Spleen (tissue), 13 donors: ENCODE data around the gene UMPS. TPM values are rescaled to one million over a fixed set of nuclear protein-coding genes. Genes with fewer than 3 reads are reported as not detected.
A peak's percentile ranks its signal among the peaks of the same experiment; 100 is the strongest.

Experiments
- DNase-seq: peaks from one replicate; pipeline ENCODE4 v3.0.0-alpha.2; 2020
- H3K27ac ChIP-seq, 8 donors: fragments of 200-600 bp; sonication (generic) in 7 of 8; 1 replicate in 4 of 8; 2 replicates in 4 of 8; pipeline versions ENCODE4 v1.5.0 to v1.8.0; 2016 to 2021; ENCODE audit warnings: inconsistent platforms in 4 of 8, mild to moderate bottlenecking in 4 of 8, moderate library complexity in 1 of 8
- H3K27me3 ChIP-seq, 7 donors: fragments of 200-600 bp; sonication (generic) in 6 of 7; replicated peaks in 1 of 7; 1 replicate in 4 of 7; 2 replicates in 3 of 7; pipeline versions ENCODE4 v1.5.0 to v1.8.0; 2016 to 2021; ENCODE audit warnings: inconsistent platforms in 3 of 7, mild to moderate bottlenecking in 1 of 7
- H3K36me3 ChIP-seq, 6 donors: fragments of 200-600 bp; sonication (generic) in 5 of 6; 1 replicate in 4 of 6; 2 replicates in 2 of 6; pipeline versions ENCODE4 v1.5.0 to v1.8.0; 2016 to 2021; ENCODE audit warnings: inconsistent platforms in 2 of 6
- H3K4me1 ChIP-seq, 6 donors: fragments of 200-600 bp; sonication (generic) in 5 of 6; 1 replicate in 3 of 6; 2 replicates in 3 of 6; pipeline versions ENCODE4 v1.5.0 to v1.8.0; 2016 to 2021; ENCODE audit warnings: inconsistent platforms in 3 of 6
- H3K4me3 ChIP-seq, 8 donors: fragments of 200-600 bp; sonication (generic) in 7 of 8; 1 replicate in 4 of 8; 2 replicates in 4 of 8; pipeline versions ENCODE4 v1.5.0 to v1.8.0; 2016 to 2021; ENCODE audit warnings: inconsistent platforms in 4 of 8, mild to moderate bottlenecking in 4 of 8, moderate library complexity in 2 of 8
- H3K9me3 ChIP-seq, 8 donors: fragments of 200-600 bp; sonication (generic) in 7 of 8; 1 replicate in 4 of 8; 2 replicates in 4 of 8; pipeline versions ENCODE4 v1.5.0 to v1.8.0; 2016 to 2021; ENCODE audit warnings: inconsistent platforms in 4 of 8
- CTCF ChIP-seq, 11 experiments: fragments of 200-600 bp in 7 of 11; fragments of 450-650 bp in 4 of 11; sonication (generic) in 4 of 11; IDR thresholded peaks in 8 of 11; conservative IDR thresholded peaks in 3 of 11; 1 replicate in 7 of 11; 2 replicates in 4 of 11; pipeline versions ENCODE4 v1.4.0 to v1.8.0; 2016 to 2021; ENCODE audit warnings: antibody characterized with exemption in 11 of 11, inconsistent platforms in 4 of 11, mild to moderate bottlenecking in 1 of 11
- POLR2A ChIP-seq, 3 donors: fragments of 450-650 bp; IDR thresholded peaks; one replicate each; pipeline ENCODE4 v1.5.1; 2017; ENCODE audit warnings: antibody characterized with exemption in 3 of 3, mild to moderate bottlenecking in 1 of 3
- POLR2AphosphoS5 ChIP-seq, 3 donors: sonication (generic); formaldehyde crosslinking; IDR thresholded peaks; one replicate each; pipeline ENCODE4 v1.5.1; 2017; ENCODE audit warnings: antibody characterized with exemption in 3 of 3
- WGBS, 5 donors: extraction: QIAGEN DNeasy Blood & Tissue Kit in 3 of 5; methylation state at CpG; one replicate each; pipeline versions ENCODE4 v1.1.5 to v1.1.7; 2013 to 2018; 5-methylcytosine and 5-hydroxymethylcytosine counted together
- intact Hi-C: fragments of 100-400 bp; cut with DNase I; formaldehyde crosslinking; loops from one replicate; pipeline ENCODE4 v1.15.0; 2023; ENCODE audit warnings: low total_unique reads
- long read RNA-seq, 2 donors: transcript quantifications; one replicate each; lab custom pipeline, GENCODE V29; 2026
- polyA plus RNA-seq, 3 donors: library from polyadenylated mRNA; stranded (reverse); fragments of 200-250 nt; gene quantifications; one replicate each; pipeline ENCODE4 v1.2.1, GENCODE V29; 2013
- total RNA-seq, 7 donors: library from RNA; depleted of rRNA in 3 of 7; stranded (reverse); fragments of >200 nt in 3 of 7; fragmentation: NEBNext Ultra II Directional in 4 of 7; extraction: Animal tissue kit (Norgen Biotek cat#: 25700) in 4 of 7; gene quantifications; one replicate each; pipeline versions ENCODE4 v1.1.0 to v1.2.1, GENCODE V29; 2016 to 2021
- donor health status: healthy with polysubstance abuse.
- donor health status: DM: no; HTN: no; CAD: no; lungs with moderate emphysema.
- donor health status: DM: no; HTN: no; CAD: no.
- donor health status: Bipolar disorder and iron deficiency.
- donor health status: healthy.
- donor health status: DM: no; HTN: no; CAD: no.
- donor health status: DM: yes; HTN: yes; CAD: no.

UMPS gene
- total RNA-seq = 10 to 100 TPM; 21.9 to 41.8 (median 26.7) TPM
- polyA plus RNA-seq = 10 to 100 TPM; 11.2 to 39.8 (median 17.6) TPM
- long read RNA-seq, donor 1, full-length matches to known transcripts = 10 of 17 reads
- long read RNA-seq, donor 1, partial matches to known transcripts = 7 of 17 reads
- long read RNA-seq, donor 1, other reads (novel, unspliced or antisense) = 0 of 17 reads
- long read RNA-seq, donor 2, full-length matches to known transcripts = 5 of 10 reads
- long read RNA-seq, donor 2, partial matches to known transcripts = 5 of 10 reads
- long read RNA-seq, donor 2, other reads (novel, unspliced or antisense) = 0 of 10 reads

- intact Hi-C loops = no loop called here
- Histone ChIP-seq H3K27me3 (peaks cover 0 to 35% (median 0%) of the 10 kb centered on the region in 7 donors), H3K27ac (peak within 1 kb of the TSS; percentile 58 to 86 (median 78))
Measured at GRCh38 chr3:124730129-124730940, at the start of gene UMPS. Gene UMPS (plus strand): TSS chr3:124730452. CDS start chr3:124730472, 20 bp downstream.

GRCh38 chr3:124680521-124680920, 49.7 kb upstream of the UMPS start:
- intact Hi-C loops = no loop called here
- H3K27me3 ChIP-seq = no peaks in the 10 kb centered on the region
- no peaks in the 10 kb centered on the region for H3K9me3 ChIP-seq
- H3K4me1 ChIP-seq = peaks cover 0 to 5% (median 1%) of the 10 kb centered on the region in 6 donors
- 88 to 95% (median 92%) methylated on average over 4 of the region's 4 CpGs for WGBS, 5 donors
- peaks cover 0 to 49% (median 2%) of the 10 kb centered on the region in 6 donors for H3K36me3 ChIP-seq
- no peak for TF ChIP-seq POLR2AphosphoS5 (IDR thresholded peaks at IDR 0.05)
- TF ChIP-seq POLR2A (IDR thresholded peaks at IDR 0.05) = no peak
- TF ChIP-seq CTCF (IDR thresholded peaks at IDR 0.05 in 8 of 11, conservative IDR thresholded peaks at IDR 0.05 in 3 of 11) = no peak
- DNase-seq = no peak
- no peak overlapping the region for H3K27ac ChIP-seq
- no peak overlapping the region for H3K4me3 ChIP-seq

More at GRCh38 chr3:124730129-124730940, at the start of gene UMPS:
- TF ChIP-seq POLR2A (IDR thresholded peaks at IDR 0.05) (peak in 1 of 3 donors; percentile 4), CTCF (IDR thresholded peaks at IDR 0.05 in 8 of 11, conservative IDR thresholded peaks at IDR 0.05 in 3 of 11) (no peak), POLR2AphosphoS5 (IDR thresholded peaks at IDR 0.05) (peak; percentile 90 to 95 (median 92))
- Histone ChIP-seq H3K4me3 (peak within 1 kb of the TSS; percentile 59 to 96 (median 80)), H3K4me1 (peaks cover 23 to 53% (median 36%) of the 10 kb centered on the region in 6 donors), H3K9me3 (no peaks in the 10 kb centered on the region), H3K36me3 (peaks cover 0 to 13% (median 5%) of the 10 kb centered on the region in 6 donors)
- DNase-seq = peak; percentile 98
- WGBS, 5 donors = 1% methylated on average over 44 of the region's 44 CpGs

GRCh38 chr3:124682263-124682662, 48.0 kb upstream of the UMPS start:
- intact Hi-C loops = no loop called here
- WGBS, 5 donors = 75 to 88% (median 80%) methylated on average over 2 of the region's 2 CpGs
- Histone ChIP-seq H3K9me3 (no peaks in the 10 kb centered on the region), H3K27ac (no peak overlapping the region), H3K4me1 (peaks cover 0 to 5% (median 2%) of the 10 kb centered on the region in 6 donors), H3K27me3 (no peaks in the 10 kb centered on the region), H3K36me3 (peaks cover 0 to 31% (median 0%) of the 10 kb centered on the region in 6 donors), H3K4me3 (no peak overlapping the region)
- TF ChIP-seq POLR2AphosphoS5 (IDR thresholded peaks at IDR 0.05) = no peak
- no peak for TF ChIP-seq CTCF (IDR thresholded peaks at IDR 0.05 in 8 of 11, conservative IDR thresholded peaks at IDR 0.05 in 3 of 11)
- no peak for TF ChIP-seq POLR2A (IDR thresholded peaks at IDR 0.05)
- DNase-seq = no peak
